Measurements from ENCODE around the gene RAB17.

RAB17 gene

GRCh38 chr2:237541243-237541642, 49.3 kb downstream of the RAB17 start:
- in situ Hi-C loops (cut with MboI; ENCODE audit: low sequenced_read_pairs) = no loop called here

DNA sequence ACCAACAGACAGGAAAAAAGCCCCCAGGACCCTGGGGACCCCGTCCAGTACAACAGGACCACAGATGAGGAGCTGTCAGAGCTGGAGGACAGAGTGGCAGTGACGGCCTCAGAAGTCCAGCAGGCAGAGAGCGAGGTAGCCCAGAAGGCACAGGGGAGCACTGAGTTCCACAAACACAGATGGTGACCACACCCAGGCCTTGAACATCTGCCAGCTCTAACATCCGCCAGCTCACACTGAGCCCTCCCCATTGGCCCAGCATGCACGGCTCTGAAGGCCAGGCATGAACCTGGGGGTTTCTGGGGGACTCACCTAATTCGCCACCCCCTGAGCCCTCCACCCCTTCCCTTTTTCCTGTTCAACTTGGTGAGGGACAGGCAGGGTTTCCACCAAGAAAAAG, 49.7 kb downstream of the RAB17 start:
- in situ Hi-C loops (cut with MboI; ENCODE audit: low sequenced_read_pairs) = no loop called here

GRCh38 chr2:237540223-237540775, 50.2 kb downstream of the RAB17 start:
- in situ Hi-C loops (cut with MboI; ENCODE audit: low sequenced_read_pairs) = no loop called here

DNA sequence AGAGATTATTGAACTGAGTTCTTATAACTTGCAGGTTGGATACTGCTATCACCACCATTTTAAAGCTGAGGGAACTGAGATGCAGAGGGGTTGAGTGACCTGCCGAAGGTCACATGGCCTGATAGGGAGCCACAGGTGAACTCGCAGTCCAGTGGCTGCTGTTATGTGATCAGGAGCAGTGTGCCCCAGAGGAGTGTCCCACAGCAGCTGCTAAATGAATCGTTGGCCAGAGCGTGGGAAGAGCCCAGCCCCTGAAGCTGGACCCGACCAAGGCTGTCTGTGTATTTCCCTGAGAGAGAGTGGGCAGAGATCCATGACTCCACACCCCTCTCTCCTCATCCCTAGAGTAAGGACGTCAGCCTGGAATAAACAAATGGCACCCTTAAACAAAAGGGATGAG, 50.9 kb downstream of the RAB17 start:
- in situ Hi-C loops (cut with MboI; ENCODE audit: low sequenced_read_pairs) = no loop called here

- in situ Hi-C loops (cut with MboI; ENCODE audit: low sequenced_read_pairs) = no loop called here
Measured at GRCh38 chr2:237538901-237539300, 51.6 kb downstream of the RAB17 start.

DNA sequence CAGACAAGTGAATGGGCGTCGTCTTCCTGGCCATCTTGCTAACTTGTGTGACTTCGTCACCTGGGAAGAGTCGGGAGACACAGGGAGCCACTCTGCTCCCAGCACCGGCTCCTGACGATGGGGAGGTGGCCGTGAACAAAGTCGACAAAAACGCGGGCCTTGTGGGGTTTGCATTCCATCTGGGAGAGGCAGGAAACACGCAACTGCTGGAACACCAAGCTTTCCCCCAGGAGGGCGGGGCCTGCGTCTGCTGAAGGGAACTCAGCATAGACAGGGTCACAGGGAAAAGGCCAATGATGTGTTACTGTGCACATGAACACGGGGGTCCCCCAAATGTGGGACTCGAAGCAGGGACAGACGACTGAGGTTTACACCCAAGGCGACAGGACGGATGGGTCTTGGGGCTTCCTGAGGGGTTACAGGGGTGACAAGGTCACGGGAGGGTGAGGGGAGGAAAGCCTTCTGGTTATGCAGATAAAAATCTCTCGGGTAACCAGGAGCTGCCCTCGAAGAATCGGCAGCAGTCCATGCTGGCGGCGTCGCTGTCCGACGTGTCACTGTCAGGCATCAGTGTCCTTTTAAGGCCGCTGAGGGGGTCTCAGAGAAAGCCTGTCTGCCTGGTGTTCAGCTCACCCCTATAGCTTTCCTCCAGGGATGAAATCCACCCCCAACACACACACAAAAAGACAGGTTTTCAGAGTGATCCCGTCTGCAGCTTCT, 52.4 kb downstream of the RAB17 start:
- in situ Hi-C loops (cut with MboI; ENCODE audit: low sequenced_read_pairs) = no loop called here

- in situ Hi-C loops (cut with MboI; ENCODE audit: low sequenced_read_pairs) = no loop called here
Measured at GRCh38 chr2:237536617-237537016, 53.9 kb downstream of the RAB17 start.

GRCh38 chr2:237536083-237536415, 54.5 kb downstream of the RAB17 start:
- in situ Hi-C loops (cut with MboI; ENCODE audit: low sequenced_read_pairs) = no loop called here

GRCh38 chr2:237535385-237536082, 55.0 kb downstream of the RAB17 start:
- in situ Hi-C loops (cut with MboI; ENCODE audit: low sequenced_read_pairs) = no loop called here

DNA sequence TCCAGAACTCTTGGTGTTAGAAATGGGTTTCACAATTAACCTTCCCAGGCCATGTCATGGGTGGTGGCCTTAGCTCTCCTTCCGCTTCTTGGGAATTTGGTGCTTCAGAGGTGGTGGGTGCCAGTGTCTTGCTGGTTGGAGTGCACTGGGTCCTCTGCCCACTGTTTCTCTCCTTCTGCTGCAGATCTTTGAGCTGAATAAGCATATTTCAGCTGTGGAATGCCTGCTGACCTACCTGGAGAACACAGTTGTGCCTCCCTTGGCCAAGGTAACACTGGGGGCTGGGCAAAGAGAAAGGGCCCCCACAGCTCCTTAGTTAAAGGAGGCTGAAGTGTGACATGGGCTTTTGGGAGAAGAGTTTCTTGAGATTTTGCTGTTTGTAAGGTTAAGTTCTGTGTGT, 56.2 kb downstream of the RAB17 start:
- in situ Hi-C loops (cut with MboI; ENCODE audit: low sequenced_read_pairs) = no loop called here

DNA sequence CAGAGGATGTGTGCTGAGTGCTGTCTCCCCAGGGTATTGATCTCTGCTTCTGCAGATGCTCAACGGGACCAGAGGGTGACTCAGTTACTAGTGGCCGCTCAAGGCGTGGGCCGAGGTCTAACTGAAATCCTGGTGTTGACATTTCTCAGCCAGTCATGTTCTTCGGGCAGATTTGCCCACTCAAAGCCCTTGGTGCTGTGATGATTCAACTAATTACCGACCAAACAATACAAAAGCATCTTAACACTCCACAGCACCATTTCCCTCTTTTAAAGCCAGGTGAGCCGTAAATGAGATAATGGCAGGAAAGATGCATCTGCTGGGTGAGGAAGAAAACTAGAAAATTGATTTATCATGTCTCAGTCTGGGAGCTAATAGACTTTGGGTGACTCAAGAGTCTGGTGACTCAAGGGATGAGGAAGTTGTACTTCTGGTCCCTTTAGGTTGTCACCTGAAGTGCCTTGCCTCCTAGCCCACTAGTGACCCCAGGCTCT, 56.8 kb downstream of the RAB17 start:
- in situ Hi-C loops (cut with MboI; ENCODE audit: low sequenced_read_pairs) = no loop called here

- in situ Hi-C loops (cut with MboI; ENCODE audit: low sequenced_read_pairs) = no loop called here
Measured at GRCh38 chr2:237532160-237532559, 58.4 kb downstream of the RAB17 start.

DNA sequence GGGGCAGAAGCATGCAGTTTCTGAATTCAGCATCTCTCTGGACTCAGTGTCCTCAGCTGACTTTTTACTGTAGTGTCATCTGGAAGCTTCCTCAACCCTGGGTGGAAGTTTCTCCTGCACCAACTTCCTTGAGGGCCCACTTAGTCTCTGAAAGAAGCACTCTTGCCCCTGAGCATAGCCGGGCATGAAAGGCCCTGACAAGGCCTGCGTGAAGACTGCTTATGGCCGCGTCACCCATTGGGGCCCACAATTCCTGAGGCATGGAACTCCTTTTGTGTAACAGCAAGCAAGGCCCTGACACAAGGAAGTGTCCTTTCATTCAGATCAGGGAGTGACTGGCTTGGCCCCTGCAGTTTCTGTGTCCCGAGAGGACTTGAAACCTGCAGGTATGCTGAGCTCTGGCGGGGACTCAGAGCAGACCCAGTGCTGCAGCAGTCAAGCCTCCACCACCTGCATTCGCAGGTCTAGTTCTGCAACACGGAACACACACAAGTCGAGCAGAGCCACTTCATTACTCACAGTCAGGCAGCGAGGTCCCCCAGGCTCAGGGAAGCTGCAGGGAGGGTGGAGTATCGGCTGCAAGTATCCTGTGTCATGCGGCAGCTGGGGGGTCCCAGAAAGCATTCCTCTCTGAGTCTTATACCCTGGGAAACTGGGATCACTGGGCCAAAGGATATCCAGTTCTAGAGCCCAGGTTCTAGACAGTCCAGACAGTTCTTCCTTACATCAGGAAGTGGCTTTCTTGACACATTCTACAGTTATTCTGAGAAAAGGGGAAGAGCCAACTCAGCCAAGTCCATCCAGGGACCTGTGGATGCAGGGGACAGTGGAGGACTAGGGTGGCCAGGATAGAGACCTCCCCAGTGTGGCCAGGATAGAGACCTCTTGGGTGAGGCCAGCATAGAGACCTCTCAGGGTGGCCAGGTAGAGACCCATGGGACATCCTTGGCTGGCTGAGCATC, 59.8 kb downstream of the RAB17 start:
- in situ Hi-C loops (cut with MboI; ENCODE audit: low sequenced_read_pairs) = no loop called here

GRCh38 chr2:237529452-237530402, 60.8 kb downstream of the RAB17 start:
- in situ Hi-C loops (cut with MboI; ENCODE audit: low sequenced_read_pairs) = no loop called here

DNA sequence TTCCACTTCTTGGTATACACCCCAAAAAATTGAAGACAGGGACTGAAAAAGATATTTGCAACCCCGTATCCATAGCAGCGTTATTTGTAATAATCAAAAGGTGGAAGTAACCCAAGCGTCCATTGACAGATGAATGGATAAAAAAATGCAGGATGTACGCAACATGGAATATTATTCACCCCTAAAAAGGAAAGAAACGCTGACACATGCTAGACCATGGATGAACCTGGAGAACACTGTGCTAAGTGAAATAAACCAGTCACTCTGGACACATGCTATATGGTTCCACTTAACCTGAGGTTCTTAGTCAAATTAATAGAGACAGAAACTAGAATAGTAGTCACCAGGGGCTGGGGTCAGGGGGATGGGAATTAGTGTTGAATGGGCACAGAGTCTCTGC, 62.8 kb downstream of the RAB17 start:
- in situ Hi-C loops (cut with MboI; ENCODE audit: low sequenced_read_pairs) = no loop called here

GRCh38 chr2:237527233-237527632, 63.3 kb downstream of the RAB17 start:
- in situ Hi-C loops (cut with MboI; ENCODE audit: low sequenced_read_pairs) = no loop called here

DNA sequence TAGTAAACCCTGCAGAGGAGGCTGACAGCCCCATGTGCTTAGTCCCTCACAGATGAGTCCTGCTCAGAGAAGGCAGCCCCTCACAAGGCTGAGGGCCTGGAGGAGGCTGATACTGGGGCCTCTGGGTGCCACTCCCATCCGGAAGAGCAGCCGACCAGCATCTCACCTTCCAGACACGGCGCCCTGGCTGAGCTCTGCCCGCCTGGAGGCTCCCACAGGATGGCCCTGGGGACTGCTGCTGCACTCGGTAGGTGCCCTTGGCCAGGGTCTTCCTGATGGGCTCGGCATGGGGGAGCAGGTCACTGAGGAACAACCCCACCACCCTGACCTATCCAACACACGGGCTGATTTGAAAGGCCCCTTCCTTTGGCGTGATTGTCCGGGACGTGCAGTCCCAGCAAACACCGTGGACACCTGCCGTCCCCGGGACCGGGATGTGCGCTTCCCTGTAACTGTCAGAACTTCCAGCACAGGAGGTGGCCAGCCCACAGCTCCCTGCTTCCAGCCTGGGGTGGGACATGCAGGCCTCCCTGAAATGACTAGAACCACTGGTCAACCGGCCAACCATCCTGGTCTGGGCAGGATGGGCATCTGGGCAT, 64.9 kb downstream of the RAB17 start:
- in situ Hi-C loops (cut with MboI; ENCODE audit: low sequenced_read_pairs) = no loop called here

GRCh38 chr2:237524631-237525030, 65.9 kb downstream of the RAB17 start:
- in situ Hi-C loops (cut with MboI; ENCODE audit: low sequenced_read_pairs) = no loop called here
